GM18498 (cell line): ENCODE results near the gene PDF.
"Not testable (repeated sequence)": the region's sequence is repeated elsewhere in the genome, so short reads cannot be mapped to it uniquely, and the experiment has no call there.

ENCODE experiments used
- ATAC-seq: cut with Tn5 transposase; IDR thresholded peaks from one replicate; pipeline ENCODE4 v1.9.1; 2021; ENCODE audit warnings: mild to moderate bottlenecking, moderate library complexity; ENCODE audit not compliant: unreplicated experiment

PDF gene

DNA sequence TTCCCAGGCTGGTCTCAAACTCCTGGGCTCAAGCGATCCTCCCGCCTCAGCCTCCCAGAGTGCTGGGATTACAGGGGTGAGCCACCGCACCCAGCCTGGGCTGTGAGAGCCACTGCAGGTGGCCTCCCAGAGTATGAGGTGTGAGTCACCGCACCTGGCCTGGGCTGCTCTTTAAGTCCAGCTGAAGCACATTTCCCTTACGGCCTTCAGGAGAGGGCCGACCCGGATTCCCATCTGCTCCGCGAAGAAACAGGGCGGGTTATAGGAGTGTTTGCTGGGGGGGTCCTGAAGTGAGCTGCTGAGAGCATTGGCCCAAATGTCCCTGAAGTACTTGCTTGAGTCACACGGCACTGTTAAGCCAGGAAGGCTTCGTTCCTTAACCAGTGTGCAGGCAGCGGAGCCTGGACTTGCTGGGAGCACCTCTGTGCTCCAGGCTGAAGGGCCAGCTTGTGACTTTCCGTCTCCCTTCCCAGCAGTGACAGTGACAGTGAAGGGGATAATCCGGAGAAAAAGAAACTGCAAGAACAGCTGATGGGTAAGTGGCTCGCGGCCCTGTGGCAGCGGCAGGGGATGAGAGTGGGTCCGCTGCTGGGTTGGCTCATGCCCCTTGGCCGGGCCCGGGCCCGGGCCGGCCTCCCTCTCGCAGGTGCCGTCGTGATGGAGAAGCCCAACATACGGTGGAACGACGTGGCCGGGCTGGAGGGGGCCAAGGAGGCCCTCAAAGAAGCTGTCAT is 12.0 kb downstream of the PDF start:
- ATAC-seq: no peak

GRCh38 chr16:69316595-69317034 is 13.8 kb downstream of the PDF start:
- ATAC-seq: no peak

DNA sequence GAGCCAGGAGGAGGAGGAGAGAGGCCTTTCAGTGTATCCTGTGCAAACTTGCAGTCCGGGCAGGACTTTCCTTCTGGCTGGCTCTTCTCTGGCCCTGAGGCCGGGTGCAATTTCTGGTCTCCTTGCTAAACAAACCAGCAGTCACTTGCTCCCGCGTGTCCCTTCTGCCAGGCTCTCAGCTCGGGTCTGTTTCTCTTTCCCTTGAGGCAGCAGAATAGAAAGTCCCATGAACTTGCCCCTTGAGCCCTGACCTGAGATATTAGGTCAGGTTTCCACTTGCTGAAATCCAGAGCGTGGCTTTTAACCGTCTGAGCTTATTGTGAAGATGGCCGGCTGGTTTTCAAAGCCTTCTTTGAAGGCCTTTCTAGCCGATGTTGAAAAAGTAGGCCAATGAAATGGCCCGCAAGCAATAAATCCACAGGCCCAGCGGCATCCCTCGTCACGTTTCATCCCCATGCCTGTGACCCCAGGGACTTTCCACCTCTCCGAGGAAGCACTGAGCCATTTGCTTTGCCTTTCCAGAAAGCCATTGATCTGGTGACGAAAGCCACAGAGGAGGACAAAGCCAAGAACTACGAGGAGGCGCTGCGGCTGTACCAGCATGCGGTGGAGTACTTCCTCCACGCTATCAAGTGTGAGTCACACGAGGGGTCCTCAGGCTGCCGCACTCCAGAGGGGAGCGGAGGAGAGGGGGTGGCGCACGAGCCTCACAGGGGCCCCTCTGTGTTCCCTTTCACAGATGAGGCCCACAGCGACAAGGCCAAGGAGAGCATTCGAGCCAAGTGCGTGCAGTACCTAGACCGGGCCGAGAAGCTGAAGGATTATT is 14.7 kb downstream of the PDF start:
- ATAC-seq: no peak

DNA sequence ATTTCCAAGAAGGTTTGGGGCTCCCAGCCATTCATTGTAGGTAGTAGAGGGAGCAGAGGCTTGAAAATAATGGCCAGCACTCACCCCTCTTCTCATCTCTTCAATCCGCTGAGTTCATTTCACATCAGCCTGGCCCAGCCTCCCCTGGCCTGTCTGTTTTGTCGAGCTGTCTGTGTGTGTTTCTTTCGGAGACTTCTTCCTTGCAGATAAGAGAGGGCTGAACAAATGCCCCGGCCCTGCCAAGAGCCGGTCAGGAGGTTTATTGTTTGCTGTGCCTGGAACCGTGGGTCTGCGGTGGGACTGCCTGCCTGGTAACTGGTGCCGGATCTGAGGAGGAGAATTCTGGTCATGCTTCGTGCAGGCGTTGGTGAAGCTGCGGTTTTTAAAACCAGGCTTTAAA is 15.9 kb downstream of the PDF start:
- no peak for ATAC-seq

DNA sequence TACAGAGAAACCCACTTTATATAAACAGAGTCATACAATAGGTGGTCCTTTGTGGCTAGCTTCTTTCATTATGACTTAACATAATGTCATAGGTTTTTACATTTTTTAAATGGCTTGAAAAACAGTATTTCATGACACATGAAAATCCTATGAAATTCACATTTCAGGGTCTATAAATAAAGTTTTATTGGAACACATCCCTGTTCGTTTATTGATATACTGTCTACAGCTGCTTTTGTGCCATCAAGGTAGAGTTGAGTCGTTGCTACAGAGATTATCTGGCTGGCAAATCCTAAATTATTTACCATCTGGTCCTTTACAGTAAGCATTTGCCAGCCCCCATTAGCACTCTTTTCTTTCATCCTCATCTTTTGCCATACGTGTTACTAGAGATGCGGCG is 16.9 kb downstream of the PDF start:
- ATAC-seq: no peak

DNA sequence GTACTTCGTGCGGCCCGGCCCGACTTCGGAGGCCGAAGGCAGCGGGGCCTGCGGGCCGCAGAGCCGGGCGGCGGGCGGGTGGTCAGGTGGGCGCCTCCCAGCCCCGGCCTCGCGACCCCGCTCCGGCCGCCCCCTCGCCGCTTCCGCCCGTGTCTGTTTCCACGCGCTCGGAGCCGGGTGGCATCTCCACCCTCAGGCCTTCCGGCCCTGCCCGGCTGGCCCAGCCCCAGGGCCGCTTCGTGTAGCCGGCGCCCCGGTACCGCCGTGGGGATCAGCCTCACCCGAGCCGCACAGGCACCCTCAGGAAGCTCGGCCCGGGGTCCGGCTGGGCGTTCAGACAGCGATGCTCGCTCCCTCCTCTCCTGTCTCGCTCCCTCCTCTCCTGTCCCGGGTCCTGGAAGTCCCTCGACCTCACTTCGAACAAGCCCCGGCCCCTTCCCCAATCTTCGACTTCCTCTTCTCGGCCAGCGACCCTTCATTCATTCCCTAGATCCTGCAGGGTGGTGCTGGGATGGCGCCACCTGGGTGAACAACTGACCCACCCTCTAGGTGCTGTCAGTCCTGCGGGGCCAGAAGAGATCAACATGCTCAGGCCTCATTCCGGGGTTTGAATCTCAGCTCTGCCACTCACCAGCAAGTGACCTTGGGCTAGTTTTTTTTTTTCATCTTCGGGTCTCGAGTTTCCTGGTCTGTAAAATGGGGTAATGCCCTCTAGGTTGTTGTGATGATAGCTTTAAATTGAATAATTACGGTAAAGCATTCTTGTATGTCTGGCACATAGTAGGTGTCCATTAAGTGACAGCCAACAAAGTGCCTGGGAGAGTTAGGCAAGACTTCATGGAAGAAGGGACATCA is 18.6 kb downstream of the PDF start:
- ATAC-seq: peak; percentile 55

DNA sequence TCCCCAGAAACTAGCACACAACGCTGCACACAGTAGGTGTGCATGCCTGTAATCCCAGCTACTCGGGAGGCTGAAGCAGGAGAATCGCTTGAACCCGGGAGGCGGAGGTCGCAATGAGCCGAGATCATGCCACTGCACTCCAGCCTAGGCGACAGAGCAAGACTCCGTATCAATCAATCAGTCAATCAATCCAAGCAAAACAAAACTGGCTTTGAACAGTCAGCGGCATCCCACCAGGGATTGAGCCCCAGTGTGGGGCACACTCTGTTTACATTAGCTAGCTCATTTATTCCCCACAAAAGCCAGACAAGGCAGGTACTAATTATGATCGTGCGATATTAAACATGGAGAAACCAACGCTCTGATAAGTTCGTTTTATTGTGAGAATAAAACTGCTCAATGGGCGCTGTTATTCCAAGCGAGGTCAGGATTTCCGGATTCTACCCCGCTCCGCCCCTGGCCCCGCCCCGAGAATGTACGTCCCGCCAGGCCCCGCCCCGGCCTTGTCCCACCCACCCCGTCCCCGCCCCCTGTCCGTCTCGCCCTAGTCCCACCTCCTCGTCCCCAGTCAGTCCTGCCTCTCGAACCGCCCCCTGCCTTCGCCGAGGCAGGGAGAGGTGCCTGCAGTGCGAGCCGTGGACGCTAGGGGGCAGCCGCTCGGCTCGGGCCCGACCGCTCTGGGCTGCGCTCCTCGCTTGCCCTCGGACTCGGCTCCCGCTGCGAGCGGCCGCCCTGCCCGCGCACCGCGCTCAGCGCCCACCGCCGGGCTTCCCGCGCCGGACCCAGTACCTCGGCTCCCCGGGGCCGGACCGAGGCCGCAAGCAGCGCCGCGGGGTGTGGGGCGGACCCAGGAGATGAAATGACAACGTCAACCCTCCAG is 19.5 kb downstream of the PDF start, which contains the start of gene VPS4A:
VPS4A (plus strand) TSS at position 698 of the 880 bp plus-strand sequence; CDS start at position 860, 162 bp downstream.
- ATAC-seq: peak; percentile 94

DNA sequence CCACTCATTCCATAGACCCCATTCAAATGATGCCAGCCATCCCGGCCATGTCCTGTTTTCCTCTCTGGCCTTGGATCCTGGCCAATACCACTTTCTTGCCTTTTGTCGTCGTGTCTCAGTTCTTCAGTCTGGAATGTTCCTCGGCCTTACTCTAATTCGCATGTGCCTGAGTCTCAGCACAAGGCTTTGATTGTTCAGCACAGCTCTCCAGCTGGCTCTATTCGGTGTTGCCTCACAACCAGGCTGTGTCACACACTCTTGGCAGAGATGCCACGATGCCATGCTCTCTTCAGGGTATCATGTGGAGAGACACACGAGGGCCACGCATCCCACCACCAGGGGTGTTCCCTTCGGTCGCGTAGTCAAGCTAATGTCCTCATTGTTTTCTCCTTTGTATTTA is 21.1 kb downstream of the PDF start:
- no peak for ATAC-seq

- ATAC-seq: no peak
Measured at GRCh38 chr16:69307856-69308255, 22.5 kb downstream of the PDF start.

- no peak for ATAC-seq
Measured at GRCh38 chr16:69307091-69307490, 23.3 kb downstream of the PDF start.

GRCh38 chr16:69306031-69306430 is 24.4 kb downstream of the PDF start:
- ATAC-seq: no peak

DNA sequence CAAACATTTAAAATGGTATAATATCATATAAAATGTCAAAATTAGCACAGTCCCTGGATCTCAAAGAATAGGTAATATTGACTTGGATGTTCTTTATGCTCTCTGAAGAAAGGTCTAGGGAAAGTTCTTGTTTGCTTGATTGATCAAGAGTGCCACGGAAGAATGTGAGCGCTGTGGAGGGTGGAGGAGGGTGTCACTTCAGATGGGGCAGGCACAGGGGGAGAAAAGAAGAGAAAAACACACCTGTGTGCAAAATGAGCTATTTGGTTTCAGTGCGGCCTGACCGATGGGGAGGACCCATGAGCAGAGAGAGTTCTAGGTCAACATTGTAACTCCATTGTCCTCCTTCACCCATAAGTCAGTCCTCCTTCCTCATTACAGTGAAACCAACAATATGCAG is 28.1 kb downstream of the PDF start:
- no peak for ATAC-seq

- ATAC-seq: no peak
Measured at GRCh38 chr16:69301861-69302260, 28.5 kb downstream of the PDF start.

DNA sequence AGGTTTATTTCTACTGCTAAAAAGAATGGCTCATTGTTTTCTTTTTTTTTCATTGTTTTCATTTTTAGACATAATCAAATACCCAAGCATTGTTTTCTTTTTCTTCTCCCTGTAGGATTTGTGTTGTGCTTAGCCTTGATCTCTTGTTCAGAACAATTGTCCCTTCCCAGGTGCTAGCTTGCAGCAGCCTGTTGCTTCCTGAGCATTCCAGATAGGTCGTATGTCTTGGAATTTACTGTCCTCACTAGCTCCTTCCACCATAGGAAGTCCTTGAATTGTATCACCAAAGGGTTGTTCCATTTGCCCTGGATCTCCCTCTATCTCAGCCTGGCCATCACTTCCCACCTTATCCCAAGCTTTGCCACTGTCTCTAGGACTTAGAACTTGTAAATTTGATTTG is 29.2 kb downstream of the PDF start:
- no peak for ATAC-seq

- ATAC-seq: no peak
Measured at GRCh38 chr16:69298261-69298660, 32.1 kb downstream of the PDF start.

DNA sequence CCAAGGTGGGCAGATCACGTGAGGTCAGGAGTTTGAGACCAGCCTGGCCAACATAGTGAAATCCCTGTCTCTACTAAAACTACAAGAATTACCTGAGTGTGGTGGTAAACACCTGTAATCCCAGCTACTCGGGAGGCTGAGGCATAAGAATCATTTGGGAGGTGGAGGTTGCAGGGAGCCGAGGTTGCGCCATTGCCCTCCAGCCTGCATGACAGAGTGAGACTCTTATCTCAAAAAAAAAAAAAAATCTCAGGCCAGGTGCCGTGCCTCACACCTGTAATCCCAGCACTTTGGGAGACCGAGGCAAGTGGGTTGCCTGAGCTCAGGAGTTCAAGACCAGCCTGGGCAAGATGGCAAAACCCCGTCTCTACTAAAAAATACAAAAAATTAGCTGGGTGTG is 33.6 kb downstream of the PDF start:
- ATAC-seq: not testable (repeated sequence)

DNA sequence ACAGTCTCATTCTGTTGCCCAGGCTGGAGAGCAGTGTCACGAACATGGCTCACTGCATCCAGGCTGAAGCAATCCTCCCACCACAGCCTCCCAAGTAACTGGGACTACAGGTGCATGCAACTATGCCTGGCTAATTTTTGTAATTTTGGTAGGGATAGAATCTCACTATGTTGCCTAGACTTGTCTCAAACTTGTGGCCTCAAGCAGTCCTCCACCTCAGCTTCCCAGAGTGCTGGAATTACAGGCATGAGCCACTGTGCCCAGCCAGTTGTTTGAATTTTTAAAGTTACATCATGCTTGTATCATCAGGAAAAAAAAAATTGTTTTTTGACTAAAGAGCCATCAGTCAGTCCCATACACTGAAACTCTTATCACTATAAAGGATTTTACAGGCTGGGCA is 36.3 kb downstream of the PDF start:
- ATAC-seq: no peak

- ATAC-seq: no peak
Measured at GRCh38 chr16:69293401-69293800, 37.0 kb downstream of the PDF start.

GRCh38 chr16:69291657-69292056 is 38.7 kb downstream of the PDF start:
- ATAC-seq: not testable (repeated sequence)
